HG03103 (cell line): ENCODE results near the gene KLHDC4.

Experiments
- ATAC-seq: cut with Tn5 transposase; IDR thresholded peaks from one replicate; pipeline ENCODE4 v1.9.1; 2021; ENCODE audit warnings: low read depth; ENCODE audit not compliant: unreplicated experiment

Gene KLHDC4

GRCh38 chr16:87666919-87667318 lies 98.9 kb downstream of the KLHDC4 start:
- ATAC-seq: no peak

DNA sequence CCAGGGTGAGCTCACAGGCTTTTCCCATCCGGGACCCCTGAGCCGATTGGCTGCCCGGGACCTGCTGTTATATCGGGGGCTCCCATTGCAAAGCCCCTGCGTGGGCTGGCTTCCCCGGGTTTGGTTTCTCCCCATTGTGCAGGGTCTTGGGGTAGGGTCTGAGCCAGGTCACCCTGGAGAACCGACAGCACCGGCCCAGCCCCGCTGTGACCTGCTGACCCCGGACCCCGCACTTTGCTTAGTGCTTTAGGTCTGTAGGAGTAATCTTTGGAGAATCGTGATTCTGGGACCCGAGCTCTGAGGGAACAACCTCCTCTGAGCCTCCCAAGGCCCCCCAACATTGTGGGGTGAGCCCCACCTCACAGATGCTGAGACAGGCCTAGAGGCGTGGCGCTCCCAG lies 100.6 kb downstream of the KLHDC4 start:
- ATAC-seq: no peak

- ATAC-seq: no peak
These were observed 101.0 kb downstream of the KLHDC4 start for GRCh38 chr16:87664792-87665191.

DNA sequence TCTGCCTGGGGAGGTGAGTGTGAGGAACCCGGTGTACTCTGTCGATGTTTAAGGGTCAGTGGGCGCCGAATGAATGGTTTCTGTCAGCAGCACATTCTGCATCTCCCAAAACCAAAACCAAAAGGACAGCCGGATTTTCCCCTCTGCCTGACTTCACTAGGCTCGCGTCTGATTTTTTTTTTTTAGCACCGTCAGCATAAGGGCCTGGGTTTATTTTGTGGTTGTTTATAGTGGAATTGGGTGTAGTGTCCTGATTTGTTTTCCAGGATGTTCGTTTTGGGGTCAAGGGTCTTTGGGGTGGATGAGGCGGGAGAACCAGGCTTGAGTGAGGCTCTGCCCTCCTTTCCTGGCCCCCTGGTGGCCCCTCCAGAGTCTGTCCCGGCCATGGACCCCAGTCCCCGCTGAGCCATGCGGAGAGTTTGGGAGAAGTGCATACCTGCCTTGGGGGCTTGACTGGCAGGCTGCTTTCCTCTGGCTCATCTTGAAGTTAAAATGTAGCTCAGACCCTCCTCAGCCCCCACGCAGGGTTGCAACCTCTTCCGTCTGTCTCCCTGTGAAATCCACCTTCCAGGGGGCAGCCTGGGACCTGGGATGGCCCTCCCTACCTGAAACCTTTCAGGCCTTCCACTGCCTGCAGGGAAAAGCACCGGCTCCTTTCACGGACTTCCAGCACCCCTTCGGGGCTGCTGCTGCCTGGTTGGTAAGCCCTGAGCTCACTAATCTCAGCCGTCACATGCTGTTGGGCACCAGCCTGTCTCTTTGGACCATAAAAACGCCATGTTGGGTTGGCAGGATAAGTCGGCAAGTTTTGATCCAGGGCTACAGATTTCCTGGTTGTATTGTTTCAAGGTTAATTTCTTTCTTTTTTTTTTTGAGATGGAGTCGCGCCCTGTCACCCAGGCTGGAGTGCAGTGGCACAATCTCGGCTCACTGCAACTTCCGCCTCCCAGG lies 103.3 kb downstream of the KLHDC4 start:
- no peak for ATAC-seq

DNA sequence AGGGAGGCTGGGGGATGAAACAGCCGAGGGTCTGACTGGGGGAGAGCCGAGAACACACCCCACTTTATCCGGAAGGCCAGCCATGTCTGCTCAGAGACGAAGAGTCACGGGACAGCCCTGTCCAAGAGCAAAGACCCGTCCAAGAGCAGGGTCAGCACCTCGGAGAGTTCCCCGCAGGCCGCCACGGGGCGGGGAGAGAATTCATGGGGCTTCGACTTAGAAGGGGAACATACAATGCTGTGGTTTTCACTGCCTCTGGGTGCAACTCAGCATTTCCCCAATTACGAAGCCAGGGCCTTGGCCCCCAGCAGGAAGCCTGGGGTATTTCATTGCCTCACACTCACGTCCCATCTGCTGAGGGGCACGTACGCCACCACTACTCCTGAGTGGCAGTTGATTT lies 104.2 kb downstream of the KLHDC4 start:
- ATAC-seq: no peak

GRCh38 chr16:87658564-87659225 lies 107.1 kb downstream of the KLHDC4 start:
- ATAC-seq: no peak
